Activated CD8-positive, alpha-beta T cell treated with anti-CD3 and anti-CD28 coated beads for 36 hours (primary cell): ENCODE results near the gene JAK1. TPM values are rescaled to one million over a fixed set of nuclear protein-coding genes. Genes with fewer than 3 reads are reported as not detected.
"Not testable (repeated sequence)": the region's sequence is repeated elsewhere in the genome, so short reads cannot be mapped to it uniquely, and the experiment has no call there.

ENCODE experiments used
- ATAC-seq: fragments of 200-7000 bp; cut with Tn5 transposase; one replicate; pipeline ENCODE4 v1.10.0; 2021; ENCODE audit warnings: mild to moderate bottlenecking, moderate library complexity
- CTCF ChIA-PET: fragments of 350-600 bp; sonication (Branson Sonifier 250); formaldehyde crosslinking; loops from one replicate; lab custom pipeline; 2021; ENCODE audit warnings: antibody characterized with exemption; lab: Charles Lee
- POLR2A ChIA-PET: fragments of 350-600 bp; sonication (Branson Sonifier 250); formaldehyde crosslinking; loops from one replicate; lab custom pipeline; 2021; ENCODE audit warnings: antibody characterized with exemption; lab: Charles Lee
- DNase-seq: peaks from one replicate; pipeline ENCODE4 v3.0.0-alpha.2; 2020
- H3K27ac Mint-ChIP-seq: one replicate; pipeline ENCODE4 v1.8.0; 2021; ENCODE audit warnings: mild to moderate bottlenecking, mixed read lengths
- H3K27me3 Mint-ChIP-seq: one replicate; pipeline ENCODE4 v1.8.0; 2021; ENCODE audit warnings: mixed read lengths
- H3K36me3 Mint-ChIP-seq: one replicate; pipeline ENCODE4 v1.8.0; 2021; ENCODE audit warnings: low read depth, mixed read lengths
- H3K4me1 Mint-ChIP-seq: one replicate; pipeline ENCODE4 v1.8.0; 2021; ENCODE audit warnings: low read depth, mixed read lengths
- H3K4me3 Mint-ChIP-seq: one replicate; pipeline ENCODE4 v1.8.0; 2021; ENCODE audit warnings: mild to moderate bottlenecking, moderate library complexity, mixed read lengths
- H3K9me3 Mint-ChIP-seq: one replicate; pipeline ENCODE4 v1.8.0; 2021; ENCODE audit warnings: mixed read lengths
- intact Hi-C: fragments of 100-400 bp; cut with micrococcal nuclease; formaldehyde crosslinking; loops from one replicate; pipeline ENCODE4 v1.10.0; 2022
- total RNA-seq, 2 experiments: library from RNA; stranded (reverse); gene quantifications; one replicate each; pipeline ENCODE4 v1.2.3, GENCODE V29; 2021
- TF ChIP-seq, protein P1 (sequence below): fragments of 200-600 bp; IDR thresholded peaks from one replicate; pipeline ENCODE4 v1.8.0; 2022; ENCODE audit warnings: antibody characterized with exemption, mild to moderate bottlenecking

The JAK1 gene
- total RNA-seq, 2 experiments from 2014 or later: 96.3 to 108 TPM

DNA sequence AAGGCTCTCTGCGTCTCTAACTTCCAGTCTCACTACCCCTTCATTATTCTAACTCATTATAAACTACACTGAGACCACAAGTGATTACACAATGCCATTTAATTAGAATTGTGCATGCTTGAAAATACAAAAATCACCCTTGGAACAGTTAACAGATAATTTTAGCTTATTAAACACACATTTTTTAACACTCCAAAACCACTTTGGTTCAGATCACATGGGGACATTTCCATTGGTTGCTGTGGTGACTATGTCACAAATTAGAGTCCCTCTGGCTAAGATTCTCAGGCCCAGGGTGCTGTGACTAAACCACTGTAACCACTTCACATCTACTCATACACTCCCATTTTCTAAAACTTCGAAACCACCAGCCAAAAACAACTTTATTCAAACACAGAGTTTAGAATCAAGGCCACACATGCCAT is 43.0 kb downstream of the JAK1 start:
- DNase-seq (peak; percentile 69), ATAC-seq (peak; percentile 58)
- H3K27ac Mint-ChIP-seq: peak overlapping the region; percentile 85
- no peaks in the 10 kb centered on the region for H3K27me3 Mint-ChIP-seq
- H3K4me1 Mint-ChIP-seq: peaks cover 93% of the 10 kb centered on the region
- ChIA-PET CTCF (interaction anchor here (1.0 to 2.1 kb wide), 8 partner anchors 9 to 152 kb away, joined by 3 to 8 read pairs (median 4); no protein-coding TSS in a partner anchor), POLR2A (interaction anchor here (0.6 to 2.8 kb wide), 14 partner anchors 10 to 337 kb away, joined by 3 to 20 read pairs (median 5); partner anchors contain the start of gene JAK1)
- H3K36me3 Mint-ChIP-seq: peaks cover 20% of the 10 kb centered on the region
- intact Hi-C loops: loop anchor here (2.0 kb wide), 1 partner anchor 33 kb away; no protein-coding TSS in a partner anchor
- TF ChIP-seq, protein P1, sequence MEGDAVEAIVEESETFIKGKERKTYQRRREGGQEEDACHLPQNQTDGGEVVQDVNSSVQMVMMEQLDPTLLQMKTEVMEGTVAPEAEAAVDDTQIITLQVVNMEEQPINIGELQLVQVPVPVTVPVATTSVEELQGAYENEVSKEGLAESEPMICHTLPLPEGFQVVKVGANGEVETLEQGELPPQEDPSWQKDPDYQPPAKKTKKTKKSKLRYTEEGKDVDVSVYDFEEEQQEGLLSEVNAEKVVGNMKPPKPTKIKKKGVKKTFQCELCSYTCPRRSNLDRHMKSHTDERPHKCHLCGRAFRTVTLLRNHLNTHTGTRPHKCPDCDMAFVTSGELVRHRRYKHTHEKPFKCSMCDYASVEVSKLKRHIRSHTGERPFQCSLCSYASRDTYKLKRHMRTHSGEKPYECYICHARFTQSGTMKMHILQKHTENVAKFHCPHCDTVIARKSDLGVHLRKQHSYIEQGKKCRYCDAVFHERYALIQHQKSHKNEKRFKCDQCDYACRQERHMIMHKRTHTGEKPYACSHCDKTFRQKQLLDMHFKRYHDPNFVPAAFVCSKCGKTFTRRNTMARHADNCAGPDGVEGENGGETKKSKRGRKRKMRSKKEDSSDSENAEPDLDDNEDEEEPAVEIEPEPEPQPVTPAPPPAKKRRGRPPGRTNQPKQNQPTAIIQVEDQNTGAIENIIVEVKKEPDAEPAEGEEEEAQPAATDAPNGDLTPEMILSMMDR: no peak
- peak overlapping the region; percentile 5 for H3K4me3 Mint-ChIP-seq
- no peaks in the 10 kb centered on the region for H3K9me3 Mint-ChIP-seq

- Mint-ChIP-seq H3K27me3 (no peaks in the 10 kb centered on the region), H3K27ac (peak overlapping the region; percentile 85), H3K4me3 (peak overlapping the region; percentile 9), H3K4me1 (peaks cover 93% of the 10 kb centered on the region), H3K9me3 (no peaks in the 10 kb centered on the region), H3K36me3 (peaks cover 20% of the 10 kb centered on the region)
- intact Hi-C loops: loop anchor here (1.0 to 2.0 kb wide), 2 partner anchors 34 to 45 kb away; no protein-coding TSS in a partner anchor
- ChIA-PET CTCF (interaction anchor here (0.6 to 2.1 kb wide), 9 partner anchors 10 to 153 kb away, joined by 3 to 8 read pairs (median 4); no protein-coding TSS in a partner anchor), POLR2A (interaction anchor here (0.7 to 2.8 kb wide), 12 partner anchors 10 to 79 kb away, joined by 3 to 20 read pairs (median 5); partner anchors contain the start of gene JAK1)
- DNase-seq (peak; percentile 30), ATAC-seq (peak; percentile 53)
- TF ChIP-seq, protein P1: no peak
Observed at GRCh38 chr1:64922336-64922735, 44.0 kb downstream of the JAK1 start.

DNA sequence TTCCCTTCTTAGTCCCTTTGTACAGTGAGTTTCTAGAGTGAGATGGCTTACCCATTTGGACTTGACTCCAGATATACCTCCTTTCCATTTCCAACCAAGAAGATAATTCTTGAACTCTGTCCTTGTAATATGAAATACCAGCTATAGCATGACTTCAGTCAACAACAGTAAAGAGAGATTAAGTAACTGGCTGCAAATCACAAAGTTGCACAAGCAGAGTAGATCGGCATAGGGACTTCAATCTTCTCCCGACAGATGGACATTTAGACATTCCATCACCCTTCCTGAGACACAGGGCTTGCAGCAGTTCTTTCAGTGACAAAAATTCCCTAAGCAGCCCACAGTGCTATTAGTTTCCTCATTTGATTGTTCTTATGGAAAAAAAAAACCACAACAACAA is 44.6 kb downstream of the JAK1 start:
- Mint-ChIP-seq H3K9me3 (no peaks in the 10 kb centered on the region), H3K27me3 (no peaks in the 10 kb centered on the region), H3K4me1 (peaks cover 93% of the 10 kb centered on the region), H3K36me3 (peaks cover 14% of the 10 kb centered on the region), H3K4me3 (peak overlapping the region; percentile 15), H3K27ac (peak overlapping the region; percentile 82)
- ChIA-PET CTCF (interaction anchor here (0.6 to 2.1 kb wide), 6 partner anchors 10 to 153 kb away, joined by 3 to 8 read pairs (median 4); no protein-coding TSS in a partner anchor), POLR2A (interaction anchor here (0.7 to 2.8 kb wide), 4 partner anchors 9 to 1679 kb away, joined by 3 to 20 read pairs (median 4); no protein-coding TSS in a partner anchor)
- no peak for DNase-seq
- intact Hi-C loops: loop anchor here (1.0 to 2.0 kb wide), 2 partner anchors 35 to 44 kb away; no protein-coding TSS in a partner anchor
- TF ChIP-seq, protein P1: no peak
- no peak for ATAC-seq

DNA sequence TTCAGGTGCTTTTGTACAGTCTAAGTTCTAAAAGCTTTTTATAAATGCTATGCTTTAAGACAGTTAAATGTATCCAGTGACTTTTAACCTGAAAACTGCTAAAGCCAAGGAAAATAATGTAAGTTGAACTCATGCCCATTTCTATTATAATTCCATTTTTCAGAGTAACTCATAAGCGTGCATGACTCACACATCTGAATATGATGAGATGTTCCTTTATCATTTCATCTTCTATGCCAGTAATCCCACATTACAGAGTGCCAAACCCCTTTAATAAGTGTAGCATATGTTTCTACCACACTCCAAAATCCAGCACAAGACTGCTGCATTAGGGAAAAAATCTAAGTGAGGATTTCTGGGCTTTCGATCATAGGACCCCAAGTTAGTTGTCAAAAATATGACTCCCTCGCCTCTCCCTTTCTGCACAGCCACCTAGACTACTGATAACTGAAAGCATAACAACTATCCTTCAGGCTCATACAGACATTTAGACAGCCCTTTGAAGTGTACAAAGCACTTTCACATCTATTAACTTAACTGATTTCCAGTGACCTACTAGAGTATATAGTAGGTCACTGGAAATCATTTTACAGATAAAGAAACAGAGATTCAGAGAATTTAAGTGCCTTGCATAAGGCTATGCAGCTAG is 45.3 kb downstream of the JAK1 start:
- TF ChIP-seq, protein P1: no peak
- no peaks in the 10 kb centered on the region for H3K27me3 Mint-ChIP-seq
- peaks cover 13% of the 10 kb centered on the region for H3K36me3 Mint-ChIP-seq
- no peaks in the 10 kb centered on the region for H3K9me3 Mint-ChIP-seq
- POLR2A ChIA-PET: interaction anchor here (0.7 to 2.8 kb wide), 2 partner anchors 9 to 1679 kb away, joined by 3 to 20 read pairs; no protein-coding TSS in a partner anchor
- CTCF ChIA-PET: interaction anchor here (0.9 to 1.4 kb wide), 3 partner anchors 9 to 41 kb away, joined by 3 read pairs; no protein-coding TSS in a partner anchor
- intact Hi-C loops: no loop called here
- DNase-seq (peak; percentile 17), ATAC-seq (peak; percentile 58)
- H3K27ac Mint-ChIP-seq: peak overlapping the region; percentile 82
- H3K4me3 Mint-ChIP-seq: peak overlapping the region; percentile 15
- H3K4me1 Mint-ChIP-seq: peaks cover 92% of the 10 kb centered on the region

DNA sequence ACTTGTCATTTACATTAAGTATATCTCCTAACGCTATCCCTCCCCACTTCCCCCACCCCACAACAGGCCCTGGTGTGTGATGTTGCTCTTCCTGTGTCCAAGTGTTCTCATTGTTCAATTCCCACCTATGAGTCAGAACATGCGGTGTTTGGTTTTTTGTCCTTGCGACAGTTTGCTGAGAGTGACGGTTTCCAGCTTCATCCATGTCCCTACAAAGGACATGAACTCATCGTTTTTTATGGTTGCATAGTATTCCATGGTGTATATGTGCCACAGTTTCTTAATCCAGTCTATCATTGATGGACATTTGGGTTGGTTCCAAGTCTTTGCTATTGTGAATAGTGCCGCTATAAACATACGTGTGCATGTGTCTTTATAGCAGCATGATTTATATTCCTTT is 47.2 kb downstream of the JAK1 start:
- Mint-ChIP-seq H3K27ac (peak overlapping the region; percentile 57), H3K36me3 (peaks cover 11% of the 10 kb centered on the region), H3K4me1 (peaks cover 84% of the 10 kb centered on the region)
- CTCF ChIA-PET, H3K27me3 Mint-ChIP-seq, DNase-seq, H3K4me3 Mint-ChIP-seq, ATAC-seq, H3K9me3 Mint-ChIP-seq, POLR2A ChIA-PET, intact Hi-C loops: not testable (repeated sequence)
